Germinal center (tissue), 1 donor: ENCODE results near the gene ACAD10.
"Not testable (repeated sequence)": the region's sequence is repeated elsewhere in the genome, so short reads cannot be mapped to it uniquely, and the experiment has no call there.

Experiments used
- DNase-seq: peaks from one replicate; pipeline ENCODE4 v3.0.0; 2012; ENCODE audit warnings: mixed read lengths, low spot score

Gene ACAD10

GRCh38 chr12:111685811-111686573 lies at the start of gene ACAD10, which contains the start of gene BRAP:
ACAD10 (plus strand) TSS chr12:111686053; CDS start chr12:111692710, 6,657 bp downstream.
BRAP (minus strand) TSS chr12:111685956; CDS start chr12:111685792, 164 bp downstream.
- peak; percentile 96 for DNase-seq

DNA sequence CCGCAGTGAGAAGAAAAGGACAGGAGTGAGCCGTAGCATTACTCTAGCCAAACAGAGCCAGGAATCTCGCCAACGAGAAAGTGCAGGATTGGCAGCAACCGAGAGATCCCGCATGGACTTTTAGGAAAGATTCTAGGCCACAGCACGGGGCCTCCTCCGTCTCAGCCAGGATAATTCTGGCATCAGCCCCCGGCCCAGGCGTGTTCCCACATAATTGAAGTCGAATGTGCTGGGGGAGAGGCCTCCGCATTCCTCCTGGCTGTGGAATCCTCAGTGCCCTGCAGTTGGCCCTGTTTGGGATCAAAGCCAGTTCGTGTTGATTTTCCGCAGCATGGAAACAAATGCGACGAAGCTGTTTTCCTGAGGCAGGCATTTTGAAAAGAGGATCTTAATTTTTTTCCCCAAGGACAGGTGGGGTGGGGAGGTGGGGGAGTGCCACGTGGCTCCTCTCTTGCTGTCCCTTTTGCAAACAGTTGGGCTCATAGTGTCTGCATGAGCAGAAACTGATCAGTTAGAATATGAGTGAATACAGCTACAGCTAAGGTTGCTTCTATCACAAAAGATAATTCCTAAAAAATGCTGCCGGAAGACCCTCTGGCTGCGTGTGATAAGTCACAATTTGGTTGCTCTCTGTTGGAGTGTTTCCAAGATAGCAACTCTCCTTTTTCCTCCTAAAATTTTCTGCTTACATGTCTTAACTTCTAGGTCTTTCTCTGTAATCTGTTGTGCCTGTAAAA lies 49.5 kb upstream of the ACAD10 start:
- no peak for DNase-seq

GRCh38 chr12:111638556-111638955 lies 47.3 kb upstream of the ACAD10 start:
- no peak for DNase-seq

GRCh38 chr12:111640506-111640905 lies 45.3 kb upstream of the ACAD10 start:
- DNase-seq: no peak

DNA sequence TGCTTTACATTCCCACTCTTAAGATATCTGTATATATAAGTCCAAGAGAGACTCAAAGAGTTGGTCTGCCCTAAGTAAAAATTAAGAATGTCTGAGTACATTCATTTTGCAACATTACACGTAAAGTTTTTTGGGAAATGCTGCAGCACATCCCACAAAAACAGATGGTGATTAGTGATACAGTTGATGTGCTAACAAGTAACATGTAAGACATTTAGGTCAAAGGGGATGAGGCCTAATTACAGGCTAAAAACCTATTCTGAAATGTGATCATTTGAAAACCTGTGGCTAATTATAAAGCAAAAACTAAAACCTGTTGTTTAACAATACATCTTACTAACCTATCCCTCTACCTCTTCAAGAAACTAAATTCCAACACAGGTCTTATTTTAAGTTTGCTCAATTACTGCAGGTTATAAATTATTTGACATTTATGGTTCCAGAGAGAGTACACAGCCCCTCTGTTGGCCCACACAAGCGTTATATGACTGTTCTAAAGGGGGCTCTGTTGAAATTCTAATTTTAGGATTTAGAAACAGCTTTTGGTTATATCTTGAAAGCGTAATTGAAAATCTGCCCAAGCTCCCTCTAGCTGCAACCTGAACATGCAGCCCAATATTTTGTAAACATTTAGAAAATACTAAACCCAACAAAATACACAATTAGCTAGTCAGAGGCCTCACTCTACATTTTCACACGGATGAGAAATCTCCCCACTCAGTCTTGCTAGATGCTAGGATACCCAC lies 43.0 kb upstream of the ACAD10 start:
- no peak for DNase-seq

GRCh38 chr12:111643427-111643826 lies 42.4 kb upstream of the ACAD10 start:
- no peak for DNase-seq

DNA sequence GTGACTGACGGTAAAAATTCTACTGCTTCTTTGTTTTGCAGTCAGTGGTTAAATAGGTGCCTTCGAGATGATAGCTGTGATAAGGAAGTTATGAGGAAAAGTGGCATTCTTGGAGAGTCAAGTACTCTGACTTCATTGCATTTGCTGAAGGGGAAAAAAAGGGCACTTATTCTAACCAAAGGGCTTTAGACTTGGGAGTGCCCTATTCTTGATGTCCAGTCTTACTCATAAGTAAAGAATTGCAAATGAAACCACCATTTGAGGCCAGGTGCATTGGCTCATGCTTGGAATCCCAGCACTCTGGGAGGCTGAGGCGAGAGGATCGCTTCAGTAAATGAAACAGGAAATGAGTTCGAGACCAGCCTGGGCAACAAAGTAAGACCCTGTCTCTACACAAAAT lies 40.4 kb upstream of the ACAD10 start:
- DNase-seq: no peak

- DNase-seq: no peak
Measured at GRCh38 chr12:111650912-111651311, 34.9 kb upstream of the ACAD10 start.

GRCh38 chr12:111652530-111652929 lies 33.3 kb upstream of the ACAD10 start:
- not testable (repeated sequence) for DNase-seq

GRCh38 chr12:111653596-111653995 lies 32.3 kb upstream of the ACAD10 start:
- DNase-seq: no peak

GRCh38 chr12:111655356-111655755 lies 30.5 kb upstream of the ACAD10 start:
- no peak for DNase-seq

DNA sequence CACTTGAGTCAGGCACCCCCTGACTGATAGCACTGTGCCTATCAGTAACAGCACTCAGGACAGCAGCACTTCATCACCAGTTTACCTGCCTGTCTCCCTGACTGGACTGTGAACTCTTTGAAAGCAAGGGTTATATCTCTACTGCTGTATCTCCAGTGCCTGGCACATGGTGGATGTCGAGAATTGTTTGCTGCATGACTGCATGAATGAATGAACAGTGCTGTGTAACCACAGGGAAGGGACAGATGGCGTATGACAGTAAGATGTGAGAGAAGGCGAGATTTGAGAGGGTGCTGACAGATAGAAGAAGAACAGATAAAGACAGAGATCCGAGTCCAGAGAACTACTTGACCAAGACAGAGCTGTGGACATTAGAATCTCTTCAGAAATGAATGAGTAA lies 29.8 kb upstream of the ACAD10 start:
- DNase-seq: no peak

DNA sequence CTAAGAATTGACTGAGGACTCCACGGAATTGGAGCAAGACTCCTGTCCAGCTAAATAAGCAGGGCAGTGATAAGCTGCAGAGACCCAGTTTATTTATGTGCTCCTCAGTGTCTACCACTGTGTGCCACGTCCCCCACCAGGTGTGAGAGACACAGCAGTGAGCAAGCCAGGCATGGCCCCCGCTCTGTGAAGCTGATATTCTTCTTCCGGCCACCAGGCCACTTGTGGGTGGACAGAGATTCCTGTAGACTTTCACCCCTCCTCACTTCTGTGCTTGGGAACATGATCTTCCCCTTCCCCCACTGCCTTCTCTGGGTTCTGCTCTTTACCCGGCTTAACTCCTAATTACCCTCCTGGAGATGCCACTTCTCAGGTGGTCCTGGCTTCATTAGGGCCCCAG lies 21.4 kb upstream of the ACAD10 start:
- no peak for DNase-seq

DNA sequence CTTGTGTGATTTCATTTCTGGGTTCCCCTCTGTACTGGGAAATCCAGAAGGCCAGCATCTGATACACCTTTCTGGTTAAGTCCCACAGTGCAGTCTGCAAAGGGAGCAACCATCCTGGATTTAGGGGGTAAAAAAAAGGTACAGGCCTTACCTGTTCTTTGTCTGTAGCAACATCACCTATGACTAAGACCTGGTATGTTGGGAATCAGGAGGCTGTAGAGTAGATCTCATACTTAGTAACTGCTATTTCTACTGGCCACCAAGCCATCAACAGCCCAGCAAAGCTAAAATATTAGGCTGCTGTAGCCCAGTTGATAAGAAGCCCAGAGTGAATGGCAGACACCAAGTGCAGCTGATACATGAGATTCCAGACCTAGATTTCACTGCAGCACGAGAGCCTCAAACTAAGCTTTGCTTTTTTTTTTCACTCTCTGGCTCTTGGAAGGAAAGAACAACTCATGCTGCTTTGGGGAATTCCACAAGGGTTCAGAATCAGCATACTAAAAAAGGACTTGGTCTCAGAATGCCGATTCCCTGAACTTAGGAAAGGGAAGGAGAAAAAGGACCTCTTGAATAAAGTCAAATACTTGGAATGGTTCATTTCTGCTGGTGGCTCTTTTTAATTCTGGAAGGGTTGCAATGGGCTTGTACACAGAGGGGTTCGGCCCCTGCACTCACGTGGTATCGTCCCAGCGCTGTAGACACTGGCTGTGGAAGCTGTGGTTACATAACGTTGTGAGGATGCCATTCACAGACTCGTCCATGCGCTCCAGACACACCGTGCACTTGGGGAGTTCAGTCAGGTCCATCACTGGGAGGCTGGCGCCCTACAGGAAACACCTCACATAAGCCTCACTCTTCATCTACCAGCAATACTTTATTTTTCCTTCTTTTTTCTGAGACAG lies 20.6 kb upstream of the ACAD10 start:
- no peak for DNase-seq

DNA sequence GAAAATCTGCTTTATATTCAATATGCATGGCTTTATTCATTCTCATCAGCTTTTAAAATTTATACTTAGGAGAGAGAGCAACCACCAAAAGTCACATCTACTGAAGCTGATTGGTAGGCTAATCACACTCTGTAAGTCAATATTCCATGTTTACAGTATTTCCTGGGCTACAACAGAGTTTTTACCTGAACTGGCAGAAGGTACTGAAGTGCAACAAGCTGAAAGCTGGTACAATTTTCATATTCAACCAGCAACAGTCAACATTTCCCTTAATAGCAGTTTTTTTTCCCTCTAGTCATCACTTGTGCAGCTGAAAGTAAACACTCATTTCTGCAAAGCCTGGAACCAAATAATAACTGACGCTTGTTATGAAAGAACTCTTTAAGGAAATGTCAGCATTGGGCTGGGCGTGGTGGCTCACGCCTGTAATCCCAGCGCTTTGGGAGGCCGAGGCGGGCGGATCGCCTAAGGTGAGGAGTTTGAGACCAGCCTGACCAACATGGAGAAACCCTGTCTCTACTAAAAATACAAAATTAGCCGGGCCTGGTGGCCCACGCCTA lies 13.0 kb upstream of the ACAD10 start:
- no peak for DNase-seq

GRCh38 chr12:111673503-111673902 lies 12.3 kb upstream of the ACAD10 start:
- no peak for DNase-seq

DNA sequence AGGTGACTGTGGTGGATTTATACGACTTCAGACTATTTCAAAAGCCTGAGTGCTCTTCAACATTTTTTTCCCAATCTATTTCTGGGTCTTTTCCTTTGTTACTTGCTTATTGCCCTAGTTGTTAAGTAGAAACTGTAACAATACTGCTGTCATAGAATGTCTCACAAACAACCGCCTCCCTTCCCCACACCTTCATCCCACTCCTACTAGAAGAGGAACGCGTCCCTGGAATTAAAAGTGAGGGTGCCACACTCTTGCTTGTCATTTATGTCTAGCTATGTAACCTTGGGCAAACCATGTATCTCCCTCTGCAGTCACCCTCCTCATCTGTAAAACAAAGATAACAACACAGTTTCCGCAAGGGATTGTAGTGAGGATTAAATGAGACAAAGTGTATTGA lies 8.7 kb upstream of the ACAD10 start:
- no peak for DNase-seq

DNA sequence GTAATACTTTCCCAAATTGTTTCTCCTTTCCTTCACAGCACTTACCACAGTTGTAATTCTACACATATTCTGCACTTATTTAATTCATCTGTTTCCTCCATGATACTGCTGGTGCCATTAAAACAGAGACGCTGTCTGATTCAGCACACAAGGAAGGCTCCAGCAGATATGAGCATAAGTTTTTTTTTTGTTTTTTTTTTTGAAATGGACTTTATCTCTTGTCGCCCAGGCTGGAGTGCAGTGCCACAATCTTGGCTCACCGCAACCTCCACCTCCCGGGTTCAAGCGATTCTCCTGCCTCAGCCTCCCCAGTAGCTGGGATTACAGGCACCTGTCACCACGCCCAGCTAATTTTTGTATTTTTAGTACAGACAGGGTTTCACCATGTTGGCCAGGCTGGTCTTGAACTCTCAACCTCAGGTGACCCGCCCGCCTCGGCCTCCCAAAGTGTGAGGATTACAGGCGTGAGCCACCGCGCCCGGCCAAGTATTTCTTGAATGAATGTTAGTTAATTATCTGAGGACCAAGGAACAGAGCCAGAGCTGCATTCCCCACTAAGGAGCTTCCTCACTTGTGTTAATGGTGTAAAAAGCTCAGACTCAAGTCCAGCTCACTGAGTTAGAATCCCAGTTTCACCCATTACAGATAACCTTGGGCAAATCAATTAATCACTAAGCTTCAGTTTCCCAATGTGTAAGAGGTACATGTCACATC lies 1.2 kb upstream of the ACAD10 start:
- not testable (repeated sequence) for DNase-seq

DNA sequence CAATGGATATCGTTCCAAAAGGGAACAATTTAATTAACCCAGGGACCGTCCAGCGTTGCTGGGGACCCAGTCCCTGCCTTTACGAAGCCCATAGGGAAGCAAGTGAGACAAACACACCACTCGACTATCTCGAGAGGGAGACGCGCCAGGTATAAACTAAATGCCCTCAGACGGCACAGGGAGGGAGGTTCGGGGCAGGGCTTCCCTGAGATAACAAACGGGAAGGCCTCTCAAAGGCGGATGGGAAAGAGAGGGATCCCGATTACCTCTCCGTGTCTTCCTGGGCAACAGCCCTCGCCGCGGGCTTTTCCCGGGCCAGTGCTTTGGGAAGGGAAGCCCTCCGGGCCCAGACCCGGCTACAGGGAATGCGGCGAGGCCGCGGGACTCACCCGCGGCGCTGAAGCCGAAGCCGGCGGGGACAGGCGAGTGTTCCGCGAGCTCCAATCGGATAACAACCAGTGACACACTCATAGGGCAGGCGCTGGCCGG lies 487 bp upstream of the ACAD10 start:
- DNase-seq: peak; percentile 26

- DNase-seq: no peak
Measured at GRCh38 chr12:111686574-111687105, 787 bp downstream of the ACAD10 start.
